NCI-H2081 (cell line): ENCODE results near the gene BIN1.

Experiments
- DNase-seq, 2 experiments: peaks; one replicate each; lab custom pipeline; 2025; lab: John Stamatoyannopoulos, UW

BIN1 gene

GRCh38 chr2:127106991-127107621 lies at the start of gene BIN1:
BIN1 (minus strand) TSS chr2:127107154; CDS start chr2:127106943, 211 bp downstream.
- peak; percentile 80 to 81 for DNase-seq

- DNase-seq: no peak
Observed at GRCh38 chr2:127155947-127156346, 49.0 kb upstream of the BIN1 start.

GRCh38 chr2:127155028-127155581 lies 48.2 kb upstream of the BIN1 start:
- DNase-seq: no peak

- DNase-seq: no peak
Observed at GRCh38 chr2:127154396-127154795, 47.4 kb upstream of the BIN1 start.

- DNase-seq: no peak
Observed at GRCh38 chr2:127153691-127154158, 46.8 kb upstream of the BIN1 start.

- DNase-seq: no peak
Observed at GRCh38 chr2:127150996-127151395, 44.0 kb upstream of the BIN1 start.

GRCh38 chr2:127149384-127149783 lies 42.4 kb upstream of the BIN1 start:
- DNase-seq: no peak

- DNase-seq: no peak
Observed at GRCh38 chr2:127146820-127147502, 40.0 kb upstream of the BIN1 start.

- DNase-seq: no peak
Observed at GRCh38 chr2:127146071-127146725, 39.2 kb upstream of the BIN1 start.

GRCh38 chr2:127145280-127145895 lies 38.4 kb upstream of the BIN1 start:
- no peak for DNase-seq

- no peak for DNase-seq
Observed at GRCh38 chr2:127143841-127144782, 37.2 kb upstream of the BIN1 start.

GRCh38 chr2:127142663-127143630 lies 36.0 kb upstream of the BIN1 start:
- DNase-seq: no peak

GRCh38 chr2:127140538-127140937 lies 33.6 kb upstream of the BIN1 start:
- DNase-seq: no peak

GRCh38 chr2:127139766-127140165 lies 32.8 kb upstream of the BIN1 start:
- DNase-seq: no peak

- no peak for DNase-seq
Observed at GRCh38 chr2:127138281-127138680, 31.3 kb upstream of the BIN1 start.

- no peak for DNase-seq
Observed at GRCh38 chr2:127137741-127138140, 30.8 kb upstream of the BIN1 start.

GRCh38 chr2:127137225-127137624 lies 30.3 kb upstream of the BIN1 start:
- no peak for DNase-seq

- no peak for DNase-seq
Observed at GRCh38 chr2:127134833-127135830, 28.2 kb upstream of the BIN1 start.

GRCh38 chr2:127134235-127134634 lies 27.3 kb upstream of the BIN1 start:
- DNase-seq: no peak
